Vagina (tissue), 2 donors: ENCODE measurements around the gene PHF21B. TPM values are rescaled to one million over a fixed set of nuclear protein-coding genes. Genes with fewer than 3 reads are reported as not detected.
"Not testable (repeated sequence)": the region's sequence is repeated elsewhere in the genome, so short reads cannot be mapped to it uniquely, and the experiment has no call there.

Experiments used
- DNase-seq, 2 donors: peaks; one replicate each; pipeline ENCODE4 v3.0.0-alpha.2; 2017; ENCODE audit errors: extremely low spot score in 2 of 2
- H3K27ac ChIP-seq: fragments of 200-600 bp; sonication (generic); one replicate; pipeline ENCODE4 v1.5.1; 2019
- H3K27me3 ChIP-seq: fragments of 200-600 bp; sonication (generic); one replicate; pipeline ENCODE4 v1.5.1; 2019
- H3K36me3 ChIP-seq, 2 donors: fragments of 200-600 bp; sonication (generic); one replicate each; pipeline ENCODE4 v1.5.1; 2017 to 2019
- H3K4me1 ChIP-seq: fragments of 200-600 bp; sonication (generic); one replicate; pipeline ENCODE4 v1.5.1; 2019
- H3K4me3 ChIP-seq, 2 donors: fragments of 200-600 bp; sonication (generic); 1 replicate in 1 of 2; 2 replicates in 1 of 2; pipeline ENCODE4 v1.5.1; 2016 to 2019
- H3K9me3 ChIP-seq: fragments of 200-600 bp; sonication (generic); one replicate; pipeline ENCODE4 v1.5.1; 2019
- POLR2A ChIP-seq, 2 donors: fragments of 450-650 bp; IDR thresholded peaks; one replicate each; pipeline ENCODE4 v1.6.1; 2017; ENCODE audit warnings: antibody characterized with exemption in 2 of 2, mild to moderate bottlenecking in 2 of 2, moderate library complexity in 2 of 2
- POLR2AphosphoS5 ChIP-seq, 2 donors: sonication (generic); formaldehyde crosslinking; IDR thresholded peaks; one replicate each; pipeline ENCODE4 v1.9.0; 2017; ENCODE audit warnings: antibody characterized with exemption in 2 of 2, mild to moderate bottlenecking in 2 of 2, low read depth in 1 of 2; ENCODE audit not compliant: insufficient read depth in 1 of 2
- intact Hi-C: fragments of 100-400 bp; cut with DNase I; formaldehyde crosslinking; loops from one replicate; pipeline ENCODE4 v1.15.1; 2023
- total RNA-seq: library from RNA; depleted of rRNA; stranded (reverse); fragments of >200 nt; gene quantifications from one replicate; pipeline ENCODE4 v1.2.3, GENCODE V29; 2016
- TF ChIP-seq, protein P1 (sequence below), 3 experiments: fragments of 450-650 bp in 2 of 3; fragments of 200-600 bp in 1 of 3; sonication (generic) in 1 of 3; IDR thresholded peaks; one replicate each; pipeline ENCODE4 v1.5.1; 2017 to 2019; ENCODE audit warnings: antibody characterized with exemption in 3 of 3, mild to moderate bottlenecking in 2 of 3, moderate library complexity in 2 of 3

PHF21B gene
- total RNA-seq, 1 donor from 2014 or later, result 2.2 TPM

- Histone ChIP-seq H3K4me1 (no peaks in the 10 kb centered on the region), H3K4me3 (no peak overlapping the region), H3K27me3 (no peaks in the 10 kb centered on the region), H3K9me3 (peaks cover 3% of the 10 kb centered on the region), H3K27ac (no peak overlapping the region), H3K36me3 (peaks cover 0 to 9% of the 10 kb centered on the region in 2 donors)
- DNase-seq, result no peak
- intact Hi-C loops, result no loop called here
- TF ChIP-seq POLR2AphosphoS5 (IDR thresholded peaks at IDR 0.05; ENCODE audit: insufficient read depth in 1 of 2, low read depth in 1 of 2) (no peak), POLR2A (IDR thresholded peaks at IDR 0.05) (no peak)
- TF ChIP-seq, protein P1, sequence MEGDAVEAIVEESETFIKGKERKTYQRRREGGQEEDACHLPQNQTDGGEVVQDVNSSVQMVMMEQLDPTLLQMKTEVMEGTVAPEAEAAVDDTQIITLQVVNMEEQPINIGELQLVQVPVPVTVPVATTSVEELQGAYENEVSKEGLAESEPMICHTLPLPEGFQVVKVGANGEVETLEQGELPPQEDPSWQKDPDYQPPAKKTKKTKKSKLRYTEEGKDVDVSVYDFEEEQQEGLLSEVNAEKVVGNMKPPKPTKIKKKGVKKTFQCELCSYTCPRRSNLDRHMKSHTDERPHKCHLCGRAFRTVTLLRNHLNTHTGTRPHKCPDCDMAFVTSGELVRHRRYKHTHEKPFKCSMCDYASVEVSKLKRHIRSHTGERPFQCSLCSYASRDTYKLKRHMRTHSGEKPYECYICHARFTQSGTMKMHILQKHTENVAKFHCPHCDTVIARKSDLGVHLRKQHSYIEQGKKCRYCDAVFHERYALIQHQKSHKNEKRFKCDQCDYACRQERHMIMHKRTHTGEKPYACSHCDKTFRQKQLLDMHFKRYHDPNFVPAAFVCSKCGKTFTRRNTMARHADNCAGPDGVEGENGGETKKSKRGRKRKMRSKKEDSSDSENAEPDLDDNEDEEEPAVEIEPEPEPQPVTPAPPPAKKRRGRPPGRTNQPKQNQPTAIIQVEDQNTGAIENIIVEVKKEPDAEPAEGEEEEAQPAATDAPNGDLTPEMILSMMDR (IDR thresholded peaks at IDR 0.05), result no peak
These were observed 103.4 kb downstream of the PHF21B start for GRCh38 chr22:44906248-44906936.

DNA sequence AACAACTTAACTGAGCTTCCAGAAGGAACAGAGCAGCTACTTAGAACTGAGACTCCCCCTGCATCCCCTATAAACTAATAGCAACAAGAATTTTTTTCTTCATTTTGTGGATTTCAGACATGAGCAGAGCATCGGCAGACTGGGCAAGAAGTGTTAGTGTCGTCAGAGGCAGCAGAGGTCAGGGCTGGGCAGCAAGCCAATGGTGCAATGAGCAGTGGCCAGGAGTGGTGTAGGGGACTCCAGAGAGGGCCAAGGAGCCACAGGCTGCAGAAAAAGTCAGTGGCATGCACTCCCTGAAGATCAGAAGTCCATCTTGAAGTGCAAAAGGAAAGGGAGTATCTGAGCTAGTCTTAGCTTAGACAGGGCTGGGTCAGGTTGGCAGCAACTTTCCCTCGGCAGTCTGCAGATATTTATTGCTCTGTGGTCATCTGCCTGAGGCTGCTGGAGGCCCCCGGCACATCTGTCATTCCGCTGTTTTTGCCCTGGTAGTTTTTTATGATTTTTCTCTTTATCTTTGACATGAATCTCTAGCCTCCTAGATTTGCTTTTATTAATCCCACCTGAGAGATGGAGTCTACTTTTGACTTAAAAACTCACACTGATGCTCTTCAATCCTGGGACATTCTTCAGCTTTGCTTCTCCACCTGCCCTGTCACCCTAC lies 105.2 kb downstream of the PHF21B start:
- H3K9me3 ChIP-seq, intact Hi-C loops, H3K27me3 ChIP-seq: not testable (repeated sequence)

GRCh38 chr22:44903164-44903563 lies 106.6 kb downstream of the PHF21B start:
- H3K4me1 ChIP-seq, H3K9me3 ChIP-seq, DNase-seq, H3K4me3 ChIP-seq, intact Hi-C loops, H3K27me3 ChIP-seq, H3K27ac ChIP-seq: not testable (repeated sequence)
- H3K36me3 ChIP-seq, result peaks cover 0 to 14% of the 10 kb centered on the region in 2 donors

More for the DNA sequence above, 105.2 kb downstream of the PHF21B start:
- H3K4me3 ChIP-seq, H3K4me1 ChIP-seq, H3K27ac ChIP-seq, DNase-seq: not testable (repeated sequence)
- peaks cover 0 to 14% of the 10 kb centered on the region in 2 donors for H3K36me3 ChIP-seq

DNA sequence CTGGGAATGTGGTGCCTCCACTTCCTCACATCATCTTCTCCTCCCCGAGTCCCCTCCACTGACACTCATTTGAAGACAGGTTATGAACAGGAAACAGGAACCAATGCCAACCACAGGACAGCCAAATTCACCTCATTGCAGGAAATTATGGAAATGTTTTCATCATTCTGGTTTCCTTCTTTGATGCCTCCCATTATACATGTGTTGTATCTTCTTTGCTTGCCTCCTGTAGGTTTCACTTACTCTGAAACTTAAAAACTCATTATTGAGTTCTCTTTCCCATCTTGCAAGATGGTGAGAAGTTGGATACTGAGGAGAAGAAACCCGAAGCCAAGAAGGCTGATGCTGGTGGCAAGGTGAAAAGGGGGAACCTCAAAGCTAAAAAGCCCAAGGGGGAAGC lies 108.5 kb downstream of the PHF21B start:
- Histone ChIP-seq H3K27ac (no peak overlapping the region), H3K4me3 (no peak overlapping the region), H3K4me1 (no peaks in the 10 kb centered on the region), H3K27me3 (no peaks in the 10 kb centered on the region), H3K36me3 (peaks cover 0 to 11% of the 10 kb centered on the region in 2 donors), H3K9me3 (peaks cover 9% of the 10 kb centered on the region)
- TF ChIP-seq, protein P1 (IDR thresholded peaks at IDR 0.05), result no peak
- TF ChIP-seq POLR2AphosphoS5 (IDR thresholded peaks at IDR 0.05; ENCODE audit: insufficient read depth in 1 of 2, low read depth in 1 of 2) (no peak), POLR2A (IDR thresholded peaks at IDR 0.05) (no peak)
- DNase-seq, result no peak
- intact Hi-C loops, result no loop called here

- Histone ChIP-seq H3K27ac (no peak overlapping the region), H3K9me3 (peaks cover 9% of the 10 kb centered on the region), H3K27me3 (no peaks in the 10 kb centered on the region), H3K4me1 (no peaks in the 10 kb centered on the region), H3K36me3 (peaks cover 0 to 7% of the 10 kb centered on the region in 2 donors), H3K4me3 (no peak overlapping the region)
- intact Hi-C loops, result no loop called here
- peak in 1 of 2 donors; percentile 52 for DNase-seq
- TF ChIP-seq POLR2A (IDR thresholded peaks at IDR 0.05) (no peak), POLR2AphosphoS5 (IDR thresholded peaks at IDR 0.05; ENCODE audit: insufficient read depth in 1 of 2, low read depth in 1 of 2) (no peak)
- TF ChIP-seq, protein P1 (IDR thresholded peaks at IDR 0.05), result no peak
These were observed 111.6 kb downstream of the PHF21B start for GRCh38 chr22:44898236-44898635.
